ENCODE data around the gene AOC3. TPM values are rescaled to one million over a fixed set of nuclear protein-coding genes. Genes with fewer than 3 reads are reported as not detected.
"Not testable (repeated sequence)": the region's sequence is repeated elsewhere in the genome, so short reads cannot be mapped to it uniquely, and the experiment has no call there.

AOC3 gene
- total RNA-seq, 2 experiments from 2014 or later = 1.0 to 1.4 TPM

GRCh38 chr17:42872251-42872965 lies 21.4 kb downstream of the AOC3 start:
- DNase-seq (no peak), ATAC-seq (no peak)
- H3K4me3 Mint-ChIP-seq = no peak overlapping the region
- peaks cover 11% of the 10 kb centered on the region for H3K27me3 Mint-ChIP-seq (ENCODE audit: low read depth)
- no peaks in the 10 kb centered on the region for H3K36me3 Mint-ChIP-seq (ENCODE audit: low read depth)
- H3K4me1 Mint-ChIP-seq (ENCODE audit: low read depth) = no peaks in the 10 kb centered on the region
- H3K27ac Mint-ChIP-seq = no peak overlapping the region
- ChIA-PET CTCF (no interaction called here), POLR2A (no interaction called here)
- no peaks in the 10 kb centered on the region for H3K9me3 Mint-ChIP-seq (ENCODE audit: insufficient read depth)

DNA sequence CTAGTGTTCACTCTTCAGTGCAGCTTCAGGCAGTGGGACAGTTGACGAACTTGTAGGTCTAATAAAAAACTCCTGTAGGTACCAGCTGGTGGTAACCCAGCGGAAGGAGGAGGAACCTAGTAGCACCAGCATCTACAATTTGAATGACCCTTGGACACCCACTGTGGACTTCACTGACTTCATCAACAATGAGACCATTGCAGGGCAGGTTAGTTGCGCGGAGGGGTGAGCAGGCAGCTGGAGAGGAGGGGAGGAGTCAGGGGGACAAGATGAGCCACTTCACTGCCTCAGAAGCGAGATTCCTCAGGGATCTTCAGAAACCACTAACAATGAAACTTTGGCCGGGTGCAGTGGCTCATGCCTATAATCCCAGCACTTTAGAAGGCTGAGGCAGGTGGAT lies 22.3 kb downstream of the AOC3 start:
- DNase-seq = no peak
- ChIA-PET CTCF (no interaction called here), POLR2A (no interaction called here)
- H3K4me3 Mint-ChIP-seq = no peak overlapping the region
- no peaks in the 10 kb centered on the region for H3K4me1 Mint-ChIP-seq (ENCODE audit: low read depth)
- H3K36me3 Mint-ChIP-seq (ENCODE audit: low read depth) = no peaks in the 10 kb centered on the region
- no peaks in the 10 kb centered on the region for H3K9me3 Mint-ChIP-seq (ENCODE audit: insufficient read depth)
- H3K27ac Mint-ChIP-seq = no peak overlapping the region
- H3K27me3 Mint-ChIP-seq (ENCODE audit: low read depth) = peaks cover 11% of the 10 kb centered on the region
- no peak for ATAC-seq

GRCh38 chr17:42873932-42874695 lies 23.1 kb downstream of the AOC3 start:
- peaks cover 11% of the 10 kb centered on the region for H3K27me3 Mint-ChIP-seq (ENCODE audit: low read depth)
- ATAC-seq; POLR2A ChIA-PET; H3K27ac Mint-ChIP-seq; DNase-seq; CTCF ChIA-PET; H3K9me3 Mint-ChIP-seq (ENCODE audit: insufficient read depth); H3K4me3 Mint-ChIP-seq; H3K4me1 Mint-ChIP-seq (ENCODE audit: low read depth); H3K36me3 Mint-ChIP-seq (ENCODE audit: low read depth): not testable (repeated sequence)

- Mint-ChIP-seq H3K4me1 (ENCODE audit: low read depth) (no peaks in the 10 kb centered on the region), H3K4me3 (no peak overlapping the region), H3K27me3 (ENCODE audit: low read depth) (peaks cover 9% of the 10 kb centered on the region), H3K36me3 (ENCODE audit: low read depth) (no peaks in the 10 kb centered on the region), H3K9me3 (ENCODE audit: insufficient read depth) (no peaks in the 10 kb centered on the region), H3K27ac (no peak overlapping the region)
- POLR2A ChIA-PET = interaction anchor here (0.6 kb wide), 1 partner anchor 259 kb away, joined by 3 read pairs; no protein-coding TSS in a partner anchor
- CTCF ChIA-PET = no interaction called here
- DNase-seq (no peak), ATAC-seq (no peak)
Measured at GRCh38 chr17:42877037-42877436, 26.0 kb downstream of the AOC3 start.

- Mint-ChIP-seq H3K36me3 (ENCODE audit: low read depth) (no peaks in the 10 kb centered on the region), H3K4me1 (ENCODE audit: low read depth) (no peaks in the 10 kb centered on the region), H3K9me3 (ENCODE audit: insufficient read depth) (no peaks in the 10 kb centered on the region), H3K27me3 (ENCODE audit: low read depth) (peaks cover 9% of the 10 kb centered on the region), H3K27ac (no peak overlapping the region), H3K4me3 (no peak overlapping the region)
- ATAC-seq (no peak), DNase-seq (no peak)
- CTCF ChIA-PET = no interaction called here
- POLR2A ChIA-PET = interaction anchor here (0.6 kb wide), 1 partner anchor 120 kb away, joined by 3 read pairs; no protein-coding TSS in a partner anchor
Measured at GRCh38 chr17:42878123-42878880, 27.3 kb downstream of the AOC3 start.

GRCh38 chr17:42878924-42879595 lies 28.1 kb downstream of the AOC3 start:
- CTCF ChIA-PET = interaction anchor here (0.9 kb wide), 1 partner anchor 59 kb away, joined by 3 read pairs; no protein-coding TSS in a partner anchor
- Mint-ChIP-seq H3K27me3 (ENCODE audit: low read depth) (peaks cover 9% of the 10 kb centered on the region), H3K4me1 (ENCODE audit: low read depth) (no peaks in the 10 kb centered on the region), H3K36me3 (ENCODE audit: low read depth) (no peaks in the 10 kb centered on the region), H3K9me3 (ENCODE audit: insufficient read depth) (no peaks in the 10 kb centered on the region), H3K4me3 (no peak overlapping the region), H3K27ac (no peak overlapping the region)
- POLR2A ChIA-PET = interaction anchor here (0.6 kb wide), 1 partner anchor 119 kb away, joined by 3 read pairs; no protein-coding TSS in a partner anchor
- DNase-seq (no peak), ATAC-seq (no peak)

GRCh38 chr17:42879596-42879985 lies 28.6 kb downstream of the AOC3 start:
- ATAC-seq = no peak
- Mint-ChIP-seq H3K27ac (no peak overlapping the region), H3K27me3 (ENCODE audit: low read depth) (peaks cover 9% of the 10 kb centered on the region), H3K4me1 (ENCODE audit: low read depth) (no peaks in the 10 kb centered on the region), H3K36me3 (ENCODE audit: low read depth) (no peaks in the 10 kb centered on the region), H3K4me3 (no peak overlapping the region), H3K9me3 (ENCODE audit: insufficient read depth) (no peaks in the 10 kb centered on the region)
- no peak for DNase-seq
- POLR2A ChIA-PET = no interaction called here
- CTCF ChIA-PET = interaction anchor here (0.9 kb wide), 1 partner anchor 59 kb away, joined by 3 read pairs; no protein-coding TSS in a partner anchor

- peaks cover 4% of the 10 kb centered on the region for H3K27me3 Mint-ChIP-seq (ENCODE audit: low read depth)
- no peaks in the 10 kb centered on the region for H3K9me3 Mint-ChIP-seq (ENCODE audit: insufficient read depth)
- no peaks in the 10 kb centered on the region for H3K36me3 Mint-ChIP-seq (ENCODE audit: low read depth)
- CTCF ChIA-PET = no interaction called here
- POLR2A ChIA-PET = no interaction called here
- no peak overlapping the region for H3K27ac Mint-ChIP-seq
- H3K4me3 Mint-ChIP-seq = no peak overlapping the region
- DNase-seq (no peak), ATAC-seq (no peak)
- no peaks in the 10 kb centered on the region for H3K4me1 Mint-ChIP-seq (ENCODE audit: low read depth)
Measured at GRCh38 chr17:42880776-42881310, 29.8 kb downstream of the AOC3 start.

GRCh38 chr17:42881706-42882105 lies 30.7 kb downstream of the AOC3 start:
- H3K27me3 Mint-ChIP-seq (ENCODE audit: low read depth); H3K4me3 Mint-ChIP-seq; POLR2A ChIA-PET; H3K4me1 Mint-ChIP-seq (ENCODE audit: low read depth); ATAC-seq; CTCF ChIA-PET; H3K27ac Mint-ChIP-seq; H3K36me3 Mint-ChIP-seq (ENCODE audit: low read depth); DNase-seq; H3K9me3 Mint-ChIP-seq (ENCODE audit: insufficient read depth): not testable (repeated sequence)

DNA sequence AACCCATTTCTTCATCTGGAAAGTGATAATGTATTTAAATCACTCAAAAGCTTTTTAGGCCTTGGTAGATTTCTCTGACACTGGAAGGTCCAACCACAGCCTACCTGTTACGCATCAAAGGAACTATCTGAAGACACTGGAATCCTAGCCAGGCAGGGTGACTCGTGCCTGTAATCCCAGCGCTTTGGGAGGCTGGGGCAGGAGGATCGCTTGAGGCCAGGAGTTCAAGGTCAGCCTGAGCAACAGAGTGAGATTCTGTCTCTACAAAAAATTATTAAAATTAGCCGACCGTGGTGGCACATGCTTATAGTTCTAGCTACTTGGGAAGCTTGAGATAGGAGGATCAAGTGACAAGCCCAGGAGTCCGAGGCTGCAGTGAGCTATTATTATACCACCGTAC lies 31.2 kb downstream of the AOC3 start:
- Mint-ChIP-seq H3K36me3 (ENCODE audit: low read depth) (no peaks in the 10 kb centered on the region), H3K27ac (no peak overlapping the region), H3K4me1 (ENCODE audit: low read depth) (no peaks in the 10 kb centered on the region), H3K4me3 (no peak overlapping the region), H3K27me3 (ENCODE audit: low read depth) (peaks cover 2% of the 10 kb centered on the region), H3K9me3 (ENCODE audit: insufficient read depth) (no peaks in the 10 kb centered on the region)
- POLR2A ChIA-PET = no interaction called here
- DNase-seq (no peak), ATAC-seq (no peak)
- CTCF ChIA-PET = no interaction called here

DNA sequence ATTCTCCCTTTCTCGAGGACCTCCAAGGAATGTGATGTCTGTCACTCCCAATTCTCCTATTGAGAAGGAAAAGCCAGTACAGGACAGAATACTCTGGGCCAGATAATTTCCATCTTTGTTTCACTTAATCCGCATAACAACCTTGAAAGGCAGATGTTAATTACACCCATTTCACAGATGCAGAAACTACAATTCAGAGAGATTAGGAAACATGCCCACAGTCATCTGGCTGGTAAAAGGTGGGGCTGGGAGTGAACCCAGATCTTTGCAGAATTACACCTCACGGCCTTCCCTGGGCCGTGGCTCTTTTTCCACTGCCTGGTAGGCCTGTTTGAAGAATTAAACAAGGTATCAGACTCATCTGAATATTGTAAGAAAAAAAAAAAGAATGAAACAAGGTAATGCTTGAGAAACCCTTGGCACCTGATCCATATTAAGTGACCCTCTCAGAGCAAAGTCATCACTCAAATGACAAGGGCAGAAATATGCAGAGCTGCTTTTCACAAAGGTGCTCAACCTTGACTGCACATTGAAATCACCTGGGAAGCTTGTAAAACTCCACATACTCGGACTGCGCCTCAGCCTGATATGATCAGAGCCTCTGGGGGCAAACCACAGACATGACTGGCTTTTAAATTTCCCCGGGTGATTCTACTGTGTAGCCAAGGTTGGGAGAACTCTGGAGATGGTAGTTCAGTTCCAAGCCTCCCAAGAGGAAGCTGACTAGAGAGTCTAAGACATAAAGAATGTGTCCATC lies 33.0 kb downstream of the AOC3 start:
- ChIA-PET CTCF (interaction anchor here (1.2 kb wide), 1 partner anchor 60 kb away, joined by 3 read pairs; the partner anchor contains the start of gene BECN1), POLR2A (no interaction called here)
- no peak for ATAC-seq
- DNase-seq = no peak
- no peaks in the 10 kb centered on the region for H3K36me3 Mint-ChIP-seq (ENCODE audit: low read depth)
- H3K27ac Mint-ChIP-seq = no peak overlapping the region
- no peaks in the 10 kb centered on the region for H3K9me3 Mint-ChIP-seq (ENCODE audit: insufficient read depth)
- no peak overlapping the region for H3K4me3 Mint-ChIP-seq
- peaks cover 2% of the 10 kb centered on the region for H3K27me3 Mint-ChIP-seq (ENCODE audit: low read depth)
- no peaks in the 10 kb centered on the region for H3K4me1 Mint-ChIP-seq (ENCODE audit: low read depth)

All from activated CD8-positive, alpha-beta T cell treated with anti-CD3 and anti-CD28 coated beads, Interleukin-2, amount 10 ng/mL, durations not matched to agents 7 days and 5 days (primary cell).